Measurements from ENCODE around the gene RPTOR.

The RPTOR gene

GRCh38 chr17:80793851-80794267, 249.2 kb downstream of the RPTOR start (continued):
- no peak for TF ChIP-seq ZNF169 (tag by site-specific recombination; IDR thresholded peaks at IDR 0.05)
- TF ChIP-seq ZNF707 (tag by site-specific recombination; IDR thresholded peaks at IDR 0.05), result no peak

DNA sequence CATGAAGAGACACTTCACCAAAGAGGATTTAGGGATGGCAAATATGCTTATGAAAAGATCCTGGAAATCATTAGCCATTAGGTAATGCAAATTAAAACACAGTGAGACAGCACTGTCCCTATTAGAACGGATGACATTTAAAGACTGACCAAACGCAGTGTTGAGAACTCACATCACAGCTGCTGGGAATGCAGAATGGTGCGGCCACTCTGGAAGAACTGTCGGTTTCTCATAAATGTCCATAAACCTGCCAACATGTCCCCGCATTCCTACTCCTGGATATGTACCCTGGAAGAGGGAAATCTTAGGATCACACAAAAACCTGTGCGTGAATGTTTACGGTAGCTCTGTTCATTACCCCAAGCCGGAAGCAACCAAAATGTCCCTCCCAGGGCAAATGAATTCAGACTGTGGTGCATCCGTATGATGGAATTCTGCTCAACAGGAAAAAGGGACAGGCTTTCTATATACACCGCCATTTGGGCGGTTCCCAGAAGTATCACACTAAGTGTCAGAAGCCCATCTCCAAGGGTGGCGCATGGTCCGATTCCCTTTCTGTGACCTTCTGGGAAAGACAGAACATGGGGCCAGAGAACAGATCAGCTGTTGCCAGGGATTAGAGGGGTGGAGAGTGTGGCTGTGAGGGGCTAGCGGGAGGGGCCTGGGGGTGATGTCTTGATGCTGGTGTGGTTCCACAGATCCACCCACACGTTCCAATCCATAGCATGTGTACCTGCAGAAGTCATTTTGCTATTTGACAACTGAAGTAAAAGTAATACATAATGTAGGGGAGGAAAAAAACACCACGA, 249.8 kb downstream of the RPTOR start:
- Histone ChIP-seq H3K36me3 (ENCODE audit: control insufficient read depth in 2 of 2, insufficient read depth in 1 of 2, low read length in 2 of 2) (peaks cover 0 to 19% of the 10 kb centered on the region in 2 experiments; a peak in 1 of 3 replicates), H3K4me3 (ENCODE audit: low read depth, low read length) (no peak overlapping the region), H3K4me1 (ENCODE audit: control insufficient read depth, insufficient read depth, low read length) (peaks cover 9% of the 10 kb centered on the region), H3K27ac (ENCODE audit: extremely low read depth, low read depth, low read length) (no peak overlapping the region), H3K9me3 (ENCODE audit: control insufficient read depth, insufficient read depth, low read depth, low read length) (no peaks in the 10 kb centered on the region)
- ChIA-PET CTCF (interaction anchor here (0.7 kb wide), 1 partner anchor 105 kb away, joined by 3 read pairs; no protein-coding TSS in a partner anchor), POLR2A (no interaction called here)
- TF ChIP-seq ZNF362 (tag by site-specific recombination; IDR thresholded peaks at IDR 0.05) (no peak), ZNF146 (tag by site-specific recombination; IDR thresholded peaks at IDR 0.05) (no peak), GLIS1 (tag by site-specific recombination; IDR thresholded peaks at IDR 0.05) (no peak), ZBTB17 (tag by site-specific recombination; IDR thresholded peaks at IDR 0.05) (no peak), KLF7 (tag by site-specific recombination; IDR thresholded peaks at IDR 0.05; ENCODE audit: borderline replicate concordance) (no peak), ZNF426 (tag by site-specific recombination; IDR thresholded peaks at IDR 0.05) (no peak), SP7 (tag by site-specific recombination; IDR thresholded peaks at IDR 0.05) (no peak), ZNF175 (tag by site-specific recombination; IDR thresholded peaks at IDR 0.05) (no peak), ZNF629 (tag by site-specific recombination; IDR thresholded peaks at IDR 0.05) (no peak), ZNF112 (tag by site-specific recombination; IDR thresholded peaks at IDR 0.05) (no peak), ZNF473 (tag by site-specific recombination; IDR thresholded peaks at IDR 0.05) (no peak), ZNF560 (tag by site-specific recombination; IDR thresholded peaks at IDR 0.05; ENCODE audit: borderline replicate concordance) (no peak), IKZF3 (tag by site-specific recombination; IDR thresholded peaks at IDR 0.05) (no peak), ZNF37A (tag by site-specific recombination; IDR thresholded peaks at IDR 0.05) (no peak), ZNF184 (tag by site-specific recombination; IDR thresholded peaks at IDR 0.05) (no peak)
- TF ChIP-seq, protein P1, sequence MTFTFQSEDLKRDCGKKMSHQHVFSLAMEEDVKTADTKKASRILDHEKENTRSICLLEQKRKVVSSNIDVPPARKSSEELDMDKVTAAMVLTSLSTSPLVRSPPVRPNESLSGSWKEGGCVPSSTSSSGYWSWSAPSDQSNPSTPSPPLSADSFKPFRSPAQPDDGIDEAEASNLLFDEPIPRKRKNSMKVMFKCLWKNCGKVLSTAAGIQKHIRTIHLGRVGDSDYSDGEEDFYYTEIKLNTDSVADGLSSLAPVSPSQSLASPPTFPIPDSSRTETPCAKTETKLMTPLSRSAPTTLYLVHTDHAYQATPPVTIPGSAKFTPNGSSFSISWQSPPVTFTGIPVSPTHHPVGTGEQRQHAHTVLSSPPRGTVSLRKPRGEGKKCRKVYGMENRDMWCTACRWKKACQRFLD (tag by site-specific recombination; IDR thresholded peaks at IDR 0.05), result no peak
- TF ChIP-seq, protein P2, sequence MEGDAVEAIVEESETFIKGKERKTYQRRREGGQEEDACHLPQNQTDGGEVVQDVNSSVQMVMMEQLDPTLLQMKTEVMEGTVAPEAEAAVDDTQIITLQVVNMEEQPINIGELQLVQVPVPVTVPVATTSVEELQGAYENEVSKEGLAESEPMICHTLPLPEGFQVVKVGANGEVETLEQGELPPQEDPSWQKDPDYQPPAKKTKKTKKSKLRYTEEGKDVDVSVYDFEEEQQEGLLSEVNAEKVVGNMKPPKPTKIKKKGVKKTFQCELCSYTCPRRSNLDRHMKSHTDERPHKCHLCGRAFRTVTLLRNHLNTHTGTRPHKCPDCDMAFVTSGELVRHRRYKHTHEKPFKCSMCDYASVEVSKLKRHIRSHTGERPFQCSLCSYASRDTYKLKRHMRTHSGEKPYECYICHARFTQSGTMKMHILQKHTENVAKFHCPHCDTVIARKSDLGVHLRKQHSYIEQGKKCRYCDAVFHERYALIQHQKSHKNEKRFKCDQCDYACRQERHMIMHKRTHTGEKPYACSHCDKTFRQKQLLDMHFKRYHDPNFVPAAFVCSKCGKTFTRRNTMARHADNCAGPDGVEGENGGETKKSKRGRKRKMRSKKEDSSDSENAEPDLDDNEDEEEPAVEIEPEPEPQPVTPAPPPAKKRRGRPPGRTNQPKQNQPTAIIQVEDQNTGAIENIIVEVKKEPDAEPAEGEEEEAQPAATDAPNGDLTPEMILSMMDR (tag by site-specific recombination; IDR thresholded peaks at IDR 0.05), result no peak
- TF ChIP-seq, protein P3, sequence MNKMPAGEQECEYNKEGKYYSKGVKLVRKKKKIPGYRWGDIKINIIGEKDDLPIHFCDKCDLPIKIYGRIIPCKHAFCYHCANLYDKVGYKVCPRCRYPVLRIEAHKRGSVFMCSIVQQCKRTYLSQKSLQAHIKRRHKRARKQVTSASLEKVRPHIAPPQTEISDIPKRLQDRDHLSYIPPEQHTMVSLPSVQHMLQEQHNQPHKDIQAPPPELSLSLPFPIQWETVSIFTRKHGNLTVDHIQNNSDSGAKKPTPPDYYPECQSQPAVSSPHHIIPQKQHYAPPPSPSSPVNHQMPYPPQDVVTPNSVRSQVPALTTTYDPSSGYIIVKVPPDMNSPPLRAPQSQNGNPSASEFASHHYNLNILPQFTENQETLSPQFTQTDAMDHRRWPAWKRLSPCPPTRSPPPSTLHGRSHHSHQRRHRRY (tag by site-specific recombination; IDR thresholded peaks at IDR 0.05), result no peak
